GM10248 (cell line): Measurements from ENCODE around the gene MYL9.

Experiments
- CTCF ChIA-PET: fragments of 300-600 bp; sonication (Branson Sonifier 250); formaldehyde crosslinking; extraction: SDS; loops from one replicate; lab custom pipeline; 2021; ENCODE audit warnings: antibody characterized with exemption; lab: Yijun Ruan, JAX
- POLR2A ChIA-PET: fragments of 350-650 bp; sonication (Branson Sonifier 250); formaldehyde crosslinking; extraction: SDS; loops from one replicate; lab custom pipeline; 2020; ENCODE audit warnings: antibody characterized with exemption; lab: Yijun Ruan, JAX
- DNase-seq: peaks from one replicate; pipeline ENCODE4 v3.0.0; 2012; ENCODE audit errors: extremely low spot score
- TF ChIP-seq, protein P1 (sequence below): IDR thresholded peaks from 2 replicates; pipeline ENCODE4 v1.5.1; 2012; ENCODE audit warnings: mild to moderate bottlenecking, low read depth; ENCODE audit errors: extremely low read depth, missing control alignments, control extremely low read depth

The MYL9 gene

DNA sequence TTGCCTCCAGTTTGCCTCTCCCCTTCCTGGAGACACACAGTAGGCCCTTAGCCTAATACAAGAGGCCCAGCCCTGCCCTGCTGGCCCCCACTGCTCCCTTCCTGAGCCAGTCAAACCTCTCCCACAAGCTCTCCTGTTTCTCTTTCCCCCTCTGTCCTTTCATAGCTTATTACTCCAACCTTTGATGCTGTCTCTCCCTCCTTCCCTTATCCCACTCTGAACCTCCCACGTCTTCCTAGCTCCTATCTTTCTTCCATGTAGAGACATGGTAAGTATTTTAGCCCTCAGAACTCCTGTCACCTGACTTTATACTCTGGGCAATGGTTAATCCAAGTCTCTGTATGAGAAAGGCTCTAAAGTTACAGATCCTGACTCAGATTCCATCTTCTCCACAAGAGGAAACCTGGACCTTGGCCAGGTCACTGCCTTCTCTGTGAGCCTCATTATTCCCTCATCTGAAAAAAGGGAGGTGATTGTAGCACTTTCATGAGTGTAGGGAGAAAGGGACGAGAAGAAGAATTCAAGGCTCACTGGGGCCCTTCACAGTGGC is 38.8 kb downstream of the MYL9 start:
- POLR2A ChIA-PET = interaction anchor here (0.6 kb wide), 1 partner anchor 9 kb away, joined by 4 read pairs; no protein-coding TSS in a partner anchor
- TF ChIP-seq, protein P1, sequence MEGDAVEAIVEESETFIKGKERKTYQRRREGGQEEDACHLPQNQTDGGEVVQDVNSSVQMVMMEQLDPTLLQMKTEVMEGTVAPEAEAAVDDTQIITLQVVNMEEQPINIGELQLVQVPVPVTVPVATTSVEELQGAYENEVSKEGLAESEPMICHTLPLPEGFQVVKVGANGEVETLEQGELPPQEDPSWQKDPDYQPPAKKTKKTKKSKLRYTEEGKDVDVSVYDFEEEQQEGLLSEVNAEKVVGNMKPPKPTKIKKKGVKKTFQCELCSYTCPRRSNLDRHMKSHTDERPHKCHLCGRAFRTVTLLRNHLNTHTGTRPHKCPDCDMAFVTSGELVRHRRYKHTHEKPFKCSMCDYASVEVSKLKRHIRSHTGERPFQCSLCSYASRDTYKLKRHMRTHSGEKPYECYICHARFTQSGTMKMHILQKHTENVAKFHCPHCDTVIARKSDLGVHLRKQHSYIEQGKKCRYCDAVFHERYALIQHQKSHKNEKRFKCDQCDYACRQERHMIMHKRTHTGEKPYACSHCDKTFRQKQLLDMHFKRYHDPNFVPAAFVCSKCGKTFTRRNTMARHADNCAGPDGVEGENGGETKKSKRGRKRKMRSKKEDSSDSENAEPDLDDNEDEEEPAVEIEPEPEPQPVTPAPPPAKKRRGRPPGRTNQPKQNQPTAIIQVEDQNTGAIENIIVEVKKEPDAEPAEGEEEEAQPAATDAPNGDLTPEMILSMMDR = no peak
- CTCF ChIA-PET = interaction anchor here (4.8 kb wide), 1 partner anchor 9 kb away, joined by 29 read pairs; no protein-coding TSS in a partner anchor
- DNase-seq = no peak

DNA sequence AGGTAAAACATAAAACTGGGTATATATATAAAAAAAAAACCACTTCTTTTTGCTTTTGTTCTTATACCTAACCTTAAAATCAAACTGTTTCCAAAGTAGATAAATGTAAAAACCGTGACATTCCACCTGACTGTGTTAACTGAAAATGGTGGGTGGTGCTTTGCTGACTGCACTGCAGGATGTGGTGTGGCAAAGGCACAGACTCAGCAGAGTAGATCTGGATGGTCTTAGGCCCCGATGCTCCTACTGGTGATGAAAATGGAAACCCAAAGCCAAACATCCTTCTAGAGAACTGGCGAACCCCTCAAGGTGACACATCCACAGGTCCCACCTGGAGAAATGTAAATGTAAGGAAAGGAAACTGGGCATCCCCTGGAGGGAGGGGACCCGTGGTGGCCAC is 41.0 kb downstream of the MYL9 start:
- no peak for DNase-seq
- ChIA-PET POLR2A (no interaction called here), CTCF (no interaction called here)
- TF ChIP-seq, protein P1 = no peak

DNA sequence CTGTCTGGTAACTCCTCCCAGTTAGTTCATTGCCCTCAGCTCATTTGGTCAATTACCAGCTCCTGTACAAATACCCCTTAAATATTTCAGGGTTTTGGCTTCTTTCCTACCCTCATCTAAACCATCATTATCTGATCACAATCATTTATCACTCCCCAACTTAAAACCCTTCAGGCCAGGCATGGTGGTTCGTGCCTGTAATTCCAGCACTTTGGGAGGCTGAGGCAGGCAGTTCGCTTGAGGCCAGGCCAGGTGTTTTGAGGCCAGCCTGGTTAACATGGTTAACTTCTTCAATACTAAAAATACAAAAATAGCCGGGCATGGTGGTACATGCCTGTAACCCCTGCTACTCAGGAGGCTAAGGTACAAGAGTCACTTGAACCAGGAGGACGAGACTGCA is 41.5 kb downstream of the MYL9 start:
- ChIA-PET POLR2A (no interaction called here), CTCF (no interaction called here)
- DNase-seq = no peak
- TF ChIP-seq, protein P1 = no peak

DNA sequence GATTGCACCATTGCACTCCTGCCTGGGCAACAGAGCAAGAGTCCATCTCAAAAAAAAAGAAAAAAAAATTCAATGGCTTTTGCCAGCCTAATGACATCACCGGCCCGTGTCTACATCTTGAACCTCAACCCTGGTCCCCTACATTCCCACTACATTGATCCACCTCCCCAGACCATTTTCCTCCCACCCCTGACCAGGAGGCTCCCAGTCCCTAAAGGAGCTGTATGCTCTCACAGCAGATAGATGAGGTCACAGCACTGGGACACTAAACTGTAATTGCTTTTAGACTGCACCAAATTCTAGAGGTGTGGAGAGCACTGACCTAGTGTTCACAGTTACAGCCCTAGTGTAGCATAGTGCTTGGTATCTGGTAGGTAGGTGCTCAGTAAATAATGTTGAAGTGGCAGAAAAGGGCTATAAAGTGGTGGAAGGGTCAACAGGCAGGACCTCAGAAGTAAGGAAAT is 42.7 kb downstream of the MYL9 start:
- TF ChIP-seq, protein P1 = no peak
- DNase-seq = no peak
- CTCF ChIA-PET = interaction anchor here (1.4 to 3.0 kb wide), 2 partner anchors 11 to 12 kb away, joined by 4 to 12 read pairs; no protein-coding TSS in a partner anchor
- POLR2A ChIA-PET = no interaction called here

DNA sequence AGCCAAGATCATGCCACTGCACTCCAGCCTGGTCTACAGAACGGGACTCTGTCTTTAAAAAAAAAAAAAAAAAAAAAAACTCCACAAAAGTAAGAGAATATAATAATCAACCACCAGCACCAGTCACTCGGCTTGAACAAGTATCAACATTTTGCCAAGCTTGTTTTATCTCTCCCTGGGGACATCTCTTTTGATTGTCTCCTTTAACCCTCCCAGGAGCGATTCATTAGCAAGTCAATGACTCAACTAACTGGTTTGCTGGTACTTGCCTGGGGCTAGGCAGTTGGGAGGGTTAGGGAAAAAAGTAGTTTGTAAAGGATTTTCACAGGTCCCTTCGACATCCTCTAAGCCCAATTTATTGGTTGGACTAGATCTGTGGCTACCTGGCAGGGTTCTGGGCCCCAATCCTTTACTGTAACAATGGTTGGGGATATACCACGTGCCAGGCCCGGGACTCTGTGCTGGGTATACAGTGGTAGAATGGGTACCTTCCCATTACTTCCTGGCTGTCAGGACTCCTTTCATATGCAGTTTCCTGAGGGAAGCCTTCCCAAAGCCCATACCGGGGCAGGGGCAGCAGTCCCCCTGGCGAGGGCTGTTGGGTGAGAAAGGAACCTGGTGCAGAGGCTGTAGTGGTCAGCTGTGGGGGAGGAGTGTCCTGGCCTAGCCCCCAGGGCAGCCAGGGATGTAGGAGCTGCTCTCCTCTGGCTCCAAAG is 44.2 kb downstream of the MYL9 start:
- no peak for DNase-seq
- ChIA-PET POLR2A (interaction anchor here (0.6 to 0.7 kb wide), 2 partner anchors 10 to 15 kb away, joined by 5 to 7 read pairs; no protein-coding TSS in a partner anchor), CTCF (interaction anchor here (1.1 to 3.0 kb wide), 6 partner anchors 9 to 26 kb away, joined by 3 to 12 read pairs (median 4); partner anchors contain the start of gene RAB5IF)
- TF ChIP-seq, protein P1 = no peak

DNA sequence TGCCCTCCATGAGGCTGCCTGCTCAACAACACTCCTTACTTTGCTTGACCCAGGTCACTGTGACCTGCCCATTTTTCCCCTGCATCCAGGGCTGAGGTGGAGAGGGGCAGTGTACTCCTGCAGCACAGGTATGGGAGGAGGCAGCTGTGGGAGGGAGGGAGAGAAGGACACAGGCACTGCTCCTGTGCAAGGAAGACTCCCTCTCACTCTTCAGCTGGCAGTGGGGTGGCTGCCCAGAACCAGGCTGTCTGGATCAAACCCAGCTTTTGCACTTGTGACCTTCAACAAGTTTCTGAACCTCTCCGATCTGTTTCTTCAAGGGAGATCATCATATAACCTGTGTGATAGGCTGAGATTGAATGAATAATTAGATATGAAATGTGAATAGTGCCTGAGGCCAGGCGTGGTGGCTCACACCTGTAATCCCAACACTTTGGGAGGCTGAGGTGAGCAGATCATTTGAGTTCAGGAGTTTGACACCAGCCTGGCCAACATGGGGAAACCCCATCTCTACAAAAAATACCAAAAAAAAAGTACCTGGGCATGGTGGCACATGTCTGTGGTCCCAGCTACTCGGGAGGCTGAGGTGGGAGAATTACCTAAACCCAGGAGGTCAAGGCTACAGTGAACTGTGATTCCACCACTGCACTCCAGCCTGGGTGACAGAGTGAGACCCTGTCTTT is 46.2 kb downstream of the MYL9 start:
- CTCF ChIA-PET = interaction anchor here (0.7 to 5.8 kb wide), 5 partner anchors 9 to 17 kb away, joined by 3 to 43 read pairs (median 6); partner anchors contain the start of gene RAB5IF
- TF ChIP-seq, protein P1 = no peak
- DNase-seq = no peak
- POLR2A ChIA-PET = interaction anchor here (0.6 to 1.3 kb wide), 3 partner anchors 12 to 758 kb away, joined by 3 to 6 read pairs (median 4); no protein-coding TSS in a partner anchor
